HEK293 (cell line): ENCODE measurements around the gene TBL1XR1.

Experiments used
- CTCF ChIA-PET: fragments of 350-600 bp; formaldehyde crosslinking; extraction: SDS; loops from one replicate; lab custom pipeline; 2021; ENCODE audit warnings: antibody characterized with exemption; lab: Yijun Ruan, JAX
- POLR2A ChIA-PET: fragments of 300-600 bp; formaldehyde crosslinking; extraction: SDS; loops from one replicate; lab custom pipeline; 2020; ENCODE audit warnings: antibody characterized with exemption, inconsistent platforms; lab: Yijun Ruan, JAX
- H3K27ac ChIP-seq: fragments of 200-500 bp; sonication (Bioruptor generic); 2 replicates; pipeline ENCODE4 v1.5.1; 2014; ENCODE audit warnings: low read depth, low read length, control low read depth, inconsistent platforms; ENCODE audit errors: extremely low read depth
- H3K36me3 ChIP-seq, 2 experiments: fragments of 200-500 bp in 1 of 2; sonication (Bioruptor generic) in 1 of 2; 1 replicate in 1 of 2; 2 replicates in 1 of 2; pipeline ENCODE4 v1.5.1; 2014 to 2017; ENCODE audit warnings: inconsistent platforms in 2 of 2, low read length in 2 of 2; ENCODE audit not compliant: control insufficient read depth in 2 of 2, insufficient read depth in 1 of 2
- H3K4me1 ChIP-seq: fragments of 200-500 bp; sonication (Bioruptor generic); 2 replicates; pipeline ENCODE4 v1.5.1; 2014; ENCODE audit warnings: mild to moderate bottlenecking, low read length, inconsistent platforms; ENCODE audit not compliant: control insufficient read depth, insufficient read depth
- H3K4me3 ChIP-seq: 2 replicates; pipeline ENCODE4 v1.5.1; 2011; ENCODE audit warnings: low read depth, mild to moderate bottlenecking, control low read depth, low read length, moderate library complexity
- H3K9me3 ChIP-seq: fragments of 200-500 bp; sonication (Bioruptor generic); 2 replicates; pipeline ENCODE4 v1.5.1; 2014; ENCODE audit warnings: low read depth, low read length, inconsistent platforms; ENCODE audit not compliant: control insufficient read depth, insufficient read depth
- AEBP2 ChIP-seq: fragments of 450-650 bp; formaldehyde crosslinking; IDR thresholded peaks from 2 replicates; pipeline ENCODE4 v1.5.1; 2016; ENCODE audit warnings: missing biosample characterization, missing genetic modification characterization, borderline replicate concordance
- FEZF1 ChIP-seq: fragments of 450-650 bp; formaldehyde crosslinking; IDR thresholded peaks from 2 replicates; pipeline ENCODE4 v1.5.1; 2016; ENCODE audit warnings: missing biosample characterization, missing genetic modification characterization
- GFI1B ChIP-seq: fragments of 450-650 bp; formaldehyde crosslinking; IDR thresholded peaks from 2 replicates; pipeline ENCODE4 v1.5.1; 2016; ENCODE audit warnings: missing biosample characterization, missing genetic modification characterization
- IKZF3 ChIP-seq: fragments of 450-650 bp; IDR thresholded peaks from 2 replicates; pipeline ENCODE4 v1.5.0; 2018; ENCODE audit warnings: missing biosample characterization, mild to moderate bottlenecking, missing genetic modification characterization, moderate library complexity
- KLF7 ChIP-seq: fragments of 450-650 bp; formaldehyde crosslinking; IDR thresholded peaks from 2 replicates; pipeline ENCODE4 v1.5.1; 2016; ENCODE audit warnings: missing biosample characterization, missing genetic modification characterization, borderline replicate concordance
- SCRT1 ChIP-seq: fragments of 450-650 bp; formaldehyde crosslinking; IDR thresholded peaks from 2 replicates; pipeline ENCODE4 v1.5.1; 2016; ENCODE audit warnings: missing biosample characterization, missing genetic modification characterization, borderline replicate concordance
- ZFP37 ChIP-seq: fragments of 450-650 bp; formaldehyde crosslinking; IDR thresholded peaks from 2 replicates; pipeline ENCODE4 v1.5.1; 2016; ENCODE audit warnings: missing biosample characterization, missing genetic modification characterization
- ZFP69B ChIP-seq: fragments of 450-650 bp; formaldehyde crosslinking; IDR thresholded peaks from 2 replicates; pipeline ENCODE4 v1.5.1; 2016; ENCODE audit warnings: missing biosample characterization, missing genetic modification characterization
- ZIC2 ChIP-seq: fragments of 450-650 bp; formaldehyde crosslinking; IDR thresholded peaks from 2 replicates; pipeline ENCODE4 v1.5.1; 2016; ENCODE audit warnings: missing biosample characterization, missing genetic modification characterization
- ZNF214 ChIP-seq: fragments of 450-650 bp; formaldehyde crosslinking; IDR thresholded peaks from 2 replicates; pipeline ENCODE4 v1.5.1; 2017; ENCODE audit warnings: missing biosample characterization, mild to moderate bottlenecking, missing genetic modification characterization, borderline replicate concordance
- ZNF221 ChIP-seq: fragments of 450-650 bp; formaldehyde crosslinking; IDR thresholded peaks from 2 replicates; pipeline ENCODE4 v1.5.1; 2017; ENCODE audit warnings: missing biosample characterization, missing genetic modification characterization, borderline replicate concordance
- ZNF239 ChIP-seq: fragments of 450-650 bp; formaldehyde crosslinking; IDR thresholded peaks from 2 replicates; pipeline ENCODE4 v1.5.1; 2016; ENCODE audit warnings: missing biosample characterization, missing genetic modification characterization
- ZNF266 ChIP-seq: fragments of 450-650 bp; formaldehyde crosslinking; IDR thresholded peaks from 2 replicates; pipeline ENCODE4 v1.5.1; 2016; ENCODE audit warnings: missing biosample characterization, missing genetic modification characterization, low read depth
- ZNF280D ChIP-seq: fragments of 450-650 bp; formaldehyde crosslinking; IDR thresholded peaks from 2 replicates; pipeline ENCODE4 v1.5.1; 2016; ENCODE audit warnings: missing biosample characterization, missing genetic modification characterization
- ZNF518A ChIP-seq: fragments of 450-650 bp; formaldehyde crosslinking; conservative IDR thresholded peaks from 2 replicates; pipeline ENCODE4 v1.5.1; 2016; ENCODE audit warnings: low read depth, missing biosample characterization, missing genetic modification characterization
- ZNF530 ChIP-seq: fragments of 450-650 bp; formaldehyde crosslinking; IDR thresholded peaks from 2 replicates; pipeline ENCODE4 v1.5.1; 2016; ENCODE audit warnings: low read depth, missing biosample characterization, missing genetic modification characterization
- ZNF596 ChIP-seq: fragments of 450-650 bp; IDR thresholded peaks from 2 replicates; pipeline ENCODE4 v1.5.0; 2018; ENCODE audit warnings: missing biosample characterization, mild to moderate bottlenecking, missing genetic modification characterization, moderate library complexity
- ZNF677 ChIP-seq: fragments of 450-650 bp; IDR thresholded peaks from 2 replicates; pipeline ENCODE4 v1.5.0; 2018; ENCODE audit warnings: missing biosample characterization, mild to moderate bottlenecking, missing genetic modification characterization, moderate library complexity
- ZNF704 ChIP-seq: fragments of 450-650 bp; formaldehyde crosslinking; IDR thresholded peaks from 2 replicates; pipeline ENCODE4 v1.5.1; 2016; ENCODE audit warnings: missing biosample characterization, missing genetic modification characterization
- ZNF843 ChIP-seq: fragments of 450-650 bp; formaldehyde crosslinking; IDR thresholded peaks from 2 replicates; pipeline ENCODE4 v1.5.1; 2016; ENCODE audit warnings: missing biosample characterization, missing genetic modification characterization
- ZSCAN23 ChIP-seq: fragments of 450-650 bp; formaldehyde crosslinking; IDR thresholded peaks from 2 replicates; pipeline ENCODE4 v1.5.1; 2016; ENCODE audit warnings: missing biosample characterization, missing genetic modification characterization
- ZXDB ChIP-seq: fragments of 450-650 bp; formaldehyde crosslinking; IDR thresholded peaks from 2 replicates; pipeline ENCODE4 v1.5.1; 2016; ENCODE audit warnings: missing biosample characterization, missing genetic modification characterization

The TBL1XR1 gene

GRCh38 chr3:177119829-177120228 lies 77.5 kb downstream of the TBL1XR1 start (continued):
- TF ChIP-seq AEBP2 (tag by site-specific recombination) = no peak

- no peak overlapping the region for H3K4me3 ChIP-seq
- no peak overlapping the region for H3K27ac ChIP-seq
- H3K4me1 ChIP-seq = peaks cover 5% of the 10 kb centered on the region; the same call in 1 of the 2 replicates
- no peak for TF ChIP-seq ZNF266 (tag by site-specific recombination)
- TF ChIP-seq ZNF518A (tag by site-specific recombination) = no peak
- TF ChIP-seq GFI1B (tag by site-specific recombination) = no peak
- TF ChIP-seq SCRT1 (tag by site-specific recombination) = no peak
- no peak for TF ChIP-seq ZNF704 (tag by site-specific recombination)
- TF ChIP-seq ZFP69B (tag by site-specific recombination) = no peak
- no peak for TF ChIP-seq ZFP37 (tag by site-specific recombination)
- TF ChIP-seq IKZF3 (tag by site-specific recombination) = no peak
- TF ChIP-seq ZNF221 = no peak
- no peak for TF ChIP-seq ZXDB (tag by site-specific recombination)
- no peak for TF ChIP-seq ZNF677 (tag by site-specific recombination)
- no peak for TF ChIP-seq ZNF596 (tag by site-specific recombination)
- no peak for TF ChIP-seq FEZF1 (tag by site-specific recombination)
- no peaks in the 10 kb centered on the region for H3K9me3 ChIP-seq
- no peaks in the 10 kb centered on the region for H3K36me3 ChIP-seq
- ChIA-PET CTCF (interaction anchor here (0.6 kb wide), 1 partner anchor 543 kb away, joined by 5 read pairs; no protein-coding TSS in a partner anchor), POLR2A (interaction anchor here (0.9 kb wide), 1 partner anchor 11 kb away, joined by 3 read pairs; no protein-coding TSS in a partner anchor)
Measured at GRCh38 chr3:177114253-177114652, 83.0 kb downstream of the TBL1XR1 start.

- no peaks in the 10 kb centered on the region; the same call in 1 of the 2 replicates for H3K4me1 ChIP-seq
- H3K4me3 ChIP-seq = no peak overlapping the region
- ChIA-PET CTCF (interaction anchor here (0.6 kb wide), 1 partner anchor 109 kb away, joined by 3 read pairs; no protein-coding TSS in a partner anchor), POLR2A (interaction anchor here (1.0 kb wide), 1 partner anchor 39 kb away, joined by 5 read pairs; no protein-coding TSS in a partner anchor)
- no peaks in the 10 kb centered on the region for H3K9me3 ChIP-seq
- no peak overlapping the region for H3K27ac ChIP-seq
- no peaks in the 10 kb centered on the region for H3K36me3 ChIP-seq
- no peak for TF ChIP-seq ZNF280D (tag by site-specific recombination)
- no peak for TF ChIP-seq ZNF214
- no peak for TF ChIP-seq KLF7 (tag by site-specific recombination)
- no peak for TF ChIP-seq ZSCAN23 (tag by site-specific recombination)
- TF ChIP-seq ZNF843 = no peak
- TF ChIP-seq ZNF239 (tag by site-specific recombination) = no peak
- TF ChIP-seq ZIC2 (tag by site-specific recombination) = no peak
- TF ChIP-seq ZNF530 (tag by site-specific recombination) = no peak
Measured at GRCh38 chr3:177111541-177111949, 85.7 kb downstream of the TBL1XR1 start.
